ENCODE measurements around the gene PHLDB1. TPM values are rescaled to one million over a fixed set of nuclear protein-coding genes. Genes with fewer than 3 reads are reported as not detected.
A peak's percentile ranks its signal among the peaks of the same experiment; 100 is the strongest.

The PHLDB1 gene
- total RNA-seq, 1 experiment from 2014 or later: 36.2 TPM

- Histone ChIP-seq H3K79me2 (ENCODE audit: insufficient read depth, low read length) (no peaks in the 10 kb centered on the region), H3K27ac (ENCODE audit: low read depth, low read length) (no peak overlapping the region), H3K4me3 (replicated peaks in 1 of 2; ENCODE audit: low read depth in 1 of 2, low read length in 2 of 2) (no peak overlapping the region), H4K20me1 (ENCODE audit: insufficient read depth) (no peaks in the 10 kb centered on the region), H3K9me3 (ENCODE audit: control insufficient read depth in 1 of 2, insufficient read depth in 1 of 2, low read depth in 1 of 2, low read length in 2 of 2) (no peaks in the 10 kb centered on the region), H2AFZ (ENCODE audit: low read depth, low read length, poor library complexity, severe bottlenecking) (no peak overlapping the region), H3K9me2 (ENCODE audit: insufficient read depth) (no peaks in the 10 kb centered on the region), H3K4me2 (ENCODE audit: low read length) (no peak overlapping the region), H3K27me3 (ENCODE audit: insufficient read depth, low read length) (no peaks in the 10 kb centered on the region), H3K9ac (ENCODE audit: low read length) (no peak overlapping the region), H3K36me3 (ENCODE audit: control insufficient read depth in 1 of 2, insufficient read depth in 2 of 2, low read length in 2 of 2) (peaks cover 0 to 5% of the 10 kb centered on the region in 2 experiments; a peak in 2 of 4 replicates), H3K4me1 (ENCODE audit: control insufficient read depth in 1 of 2, insufficient read depth in 2 of 2, low read length in 2 of 2) (peaks cover 0 to 15% of the 10 kb centered on the region in 2 experiments; a peak in 3 of 4 replicates)
- ChIA-PET CTCF (no interaction called here), POLR2A (no interaction called here), RAD21 (ENCODE audit: low non-redundant PET in 1 of 2, low total read pairs in 2 of 2, uncharacterized antibody in 2 of 2, unreplicated experiment in 2 of 2) (no interaction called here)
- ATAC-seq (peak; percentile 53; the same call in 1 of the 2 replicates), DNase-seq (ENCODE audit: low read depth, low spot score) (no peak)
- TF ChIP-seq CTCF (IDR thresholded peaks at IDR 0.05 in 2 of 3, conservative IDR thresholded peaks at IDR 0.05 in 1 of 3; ENCODE audit: borderline replicate concordance in 1 of 3, insufficient read depth in 1 of 3, low read depth in 2 of 3, low read length in 2 of 3) (peak in 1 of 3 experiments; percentile 12; a peak in 2 of 6 replicates), SP1 (IDR thresholded peaks at IDR 0.05; ENCODE audit: low read depth) (no peak), RAD21 (IDR thresholded peaks at IDR 0.05; ENCODE audit: low read depth) (peak; percentile 54)
- no TSS peak for BruUV-seq (replicated peaks)
- intact Hi-C loops (cut with micrococcal nuclease): no loop called here
These were observed 33.1 kb downstream of the PHLDB1 start for GRCh38 chr11:118640332-118641154.

GRCh38 chr11:118641397-118642019 is 34.1 kb downstream of the PHLDB1 start:
- no TSS peak for BruUV-seq (replicated peaks)
- Histone ChIP-seq H3K27me3 (ENCODE audit: insufficient read depth, low read length) (no peaks in the 10 kb centered on the region), H3K79me2 (ENCODE audit: insufficient read depth, low read length) (no peaks in the 10 kb centered on the region), H3K9me3 (ENCODE audit: control insufficient read depth in 1 of 2, insufficient read depth in 1 of 2, low read depth in 1 of 2, low read length in 2 of 2) (no peaks in the 10 kb centered on the region), H4K20me1 (ENCODE audit: insufficient read depth) (no peaks in the 10 kb centered on the region), H3K36me3 (ENCODE audit: control insufficient read depth in 1 of 2, insufficient read depth in 2 of 2, low read length in 2 of 2) (peaks cover 0 to 5% of the 10 kb centered on the region in 2 experiments; a peak in 2 of 4 replicates), H3K4me1 (ENCODE audit: control insufficient read depth in 1 of 2, insufficient read depth in 2 of 2, low read length in 2 of 2) (peaks cover 0 to 6% of the 10 kb centered on the region in 2 experiments; a peak in 1 of 4 replicates), H3K4me3 (replicated peaks in 1 of 2; ENCODE audit: low read depth in 1 of 2, low read length in 2 of 2) (no peak overlapping the region), H3K4me2 (ENCODE audit: low read length) (no peak overlapping the region), H3K27ac (ENCODE audit: low read depth, low read length) (no peak overlapping the region), H2AFZ (ENCODE audit: low read depth, low read length, poor library complexity, severe bottlenecking) (no peak overlapping the region), H3K9ac (ENCODE audit: low read length) (no peak overlapping the region), H3K9me2 (ENCODE audit: insufficient read depth) (no peaks in the 10 kb centered on the region)
- DNase-seq (ENCODE audit: low read depth, low spot score): no peak
- RAD21 ChIA-PET (ENCODE audit: low non-redundant PET in 1 of 2, low total read pairs in 2 of 2, uncharacterized antibody in 2 of 2, unreplicated experiment in 2 of 2): no interaction called here
- intact Hi-C loops (cut with micrococcal nuclease): no loop called here
- POLR2A ChIA-PET: no interaction called here
- CTCF ChIA-PET: interaction anchor here (0.7 kb wide), 1 partner anchor 733 kb away, joined by 4 read pairs; no protein-coding TSS in a partner anchor
- no peak for TF ChIP-seq REST (IDR thresholded peaks at IDR 0.05; ENCODE audit: low read depth)
- no peak for TF ChIP-seq POLR2A (IDR thresholded peaks at IDR 0.05; ENCODE audit: borderline replicate concordance, extremely low read depth, insufficient read depth, insufficient read length)
- no peak for TF ChIP-seq EZH2 (IDR thresholded peaks at IDR 0.05)
- TF ChIP-seq SRF (IDR thresholded peaks at IDR 0.05; ENCODE audit: low read depth): no peak
- TF ChIP-seq YY1 (IDR thresholded peaks at IDR 0.05; ENCODE audit: extremely low read depth, insufficient replicate concordance, low read depth, low read length): no peak
- TF ChIP-seq ELF1 (IDR thresholded peaks at IDR 0.05; ENCODE audit: borderline replicate concordance, low read depth): no peak
- TF ChIP-seq ATF3 (IDR thresholded peaks at IDR 0.05): no peak
- no peak for TF ChIP-seq RAD21 (IDR thresholded peaks at IDR 0.05; ENCODE audit: low read depth)
- no peak for TF ChIP-seq JUND (IDR thresholded peaks at IDR 0.05)
- no peak for ATAC-seq

Measured in HCT116 (cell line).